Small intestine (tissue), 7 donors: Measurements from ENCODE around the gene DAND5. TPM values are rescaled to one million over a fixed set of nuclear protein-coding genes. Genes with fewer than 3 reads are reported as not detected.

ENCODE experiments used
- DNase-seq, 2 donors: peaks; one replicate each; pipeline versions ENCODE4 v3.0.0 to v3.0.0-alpha.2; 2013
- FAIRE-seq: peaks from 2 replicates; lab custom pipeline; 2012; peaks lifted over from hg19 to GRCh38; lab: Jason Lieb, UNC
- H3K27ac ChIP-seq, 3 donors: one replicate each; pipeline ENCODE4 v1.5.1; 2013; ENCODE audit warnings: low read length in 2 of 3, mild to moderate bottlenecking in 2 of 3, control low read depth in 1 of 3, inconsistent platforms in 1 of 3, low read depth in 1 of 3, moderate library complexity in 1 of 3
- H3K27me3 ChIP-seq, 3 donors: one replicate each; pipeline ENCODE4 v1.6.1; 2013; ENCODE audit warnings: low read length in 3 of 3, inconsistent platforms in 1 of 3; ENCODE audit not compliant: control insufficient read depth in 3 of 3, insufficient read depth in 3 of 3
- H3K36me3 ChIP-seq, 3 donors: one replicate each; pipeline ENCODE4 v1.6.1; 2013; ENCODE audit warnings: low read length in 3 of 3, inconsistent platforms in 1 of 3, low read depth in 1 of 3, mild to moderate bottlenecking in 1 of 3, moderate library complexity in 1 of 3; ENCODE audit not compliant: control insufficient read depth in 3 of 3, insufficient read depth in 2 of 3
- H3K4me1 ChIP-seq, 3 donors: one replicate each; pipeline ENCODE4 v1.6.1; 2013; ENCODE audit warnings: low read length in 2 of 3, inconsistent platforms in 1 of 3, low read depth in 1 of 3, mild to moderate bottlenecking in 1 of 3, moderate library complexity in 1 of 3; ENCODE audit not compliant: control insufficient read depth in 3 of 3, insufficient read depth in 2 of 3
- H3K4me3 ChIP-seq, 3 donors: one replicate each; pipeline ENCODE4 v1.5.1; 2013; ENCODE audit warnings: low read length in 3 of 3, control low read depth in 1 of 3, inconsistent platforms in 1 of 3, low read depth in 1 of 3, mild to moderate bottlenecking in 1 of 3, moderate library complexity in 1 of 3
- H3K9me3 ChIP-seq, 2 donors: one replicate each; pipeline ENCODE4 v1.6.1; 2013; ENCODE audit warnings: low read depth in 1 of 2, low read length in 1 of 2; ENCODE audit not compliant: control insufficient read depth in 2 of 2, insufficient read depth in 1 of 2
- WGBS, 3 donors: extraction: QIAGEN DNeasy Blood & Tissue Kit; methylation state at CpG; one replicate each; pipeline ENCODE4 v1.1.7; 2013; 5-methylcytosine and 5-hydroxymethylcytosine counted together
- polyA plus RNA-seq, 4 donors: library from polyadenylated mRNA; stranded (reverse) in 3 of 4; unstranded in 1 of 4; fragments of 200-250 nt in 3 of 4; fragments of 120-200 nt in 1 of 4; gene quantifications; one replicate each; pipeline versions ENCODE4 v1.2.1 to v1.2.3, GENCODE V29; 2013
- donor health status: healthy with polysubstance abuse.
- donor health status: control.
- donor health status: control.
- donor health status: Bipolar disorder and iron deficiency.
- donor health status: healthy.

Gene DAND5
- polyA plus RNA-seq, 4 donors = 0.12 to 0.16 TPM; not detected in 2

DNA sequence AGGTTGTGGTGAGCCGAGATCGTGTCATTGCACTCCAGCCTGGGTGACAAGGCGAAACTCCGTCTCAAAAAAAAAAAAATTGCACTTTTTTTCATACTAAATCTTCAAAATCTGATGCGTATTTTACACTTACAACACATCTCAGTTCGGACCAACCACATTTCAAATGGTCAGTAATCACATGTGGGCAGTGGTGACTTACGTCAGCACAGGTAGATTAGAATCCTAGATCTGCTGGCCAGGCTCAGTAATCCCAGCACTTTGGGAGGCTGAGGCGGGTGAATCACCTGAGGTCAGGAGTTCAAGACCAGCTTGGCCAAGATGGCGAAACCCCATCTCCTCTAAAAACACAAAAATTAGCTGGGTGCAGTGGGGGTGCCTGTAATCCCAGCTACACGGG is 34.3 kb upstream of the DAND5 start:
- Histone ChIP-seq H3K4me1 (peaks cover 2 to 24% (median 7%) of the 10 kb centered on the region in 3 donors), H3K36me3 (peaks cover 6 to 24% (median 7%) of the 10 kb centered on the region in 3 donors), H3K9me3 (no peaks in the 10 kb centered on the region), H3K27me3 (no peaks in the 10 kb centered on the region), H3K27ac (no peak overlapping the region), H3K4me3 (no peak overlapping the region)
- FAIRE-seq = no peak
- 92 to 95% (median 94%) methylated on average over 10 of the region's 10 CpGs for WGBS, 3 donors
- DNase-seq = no peak

DNA sequence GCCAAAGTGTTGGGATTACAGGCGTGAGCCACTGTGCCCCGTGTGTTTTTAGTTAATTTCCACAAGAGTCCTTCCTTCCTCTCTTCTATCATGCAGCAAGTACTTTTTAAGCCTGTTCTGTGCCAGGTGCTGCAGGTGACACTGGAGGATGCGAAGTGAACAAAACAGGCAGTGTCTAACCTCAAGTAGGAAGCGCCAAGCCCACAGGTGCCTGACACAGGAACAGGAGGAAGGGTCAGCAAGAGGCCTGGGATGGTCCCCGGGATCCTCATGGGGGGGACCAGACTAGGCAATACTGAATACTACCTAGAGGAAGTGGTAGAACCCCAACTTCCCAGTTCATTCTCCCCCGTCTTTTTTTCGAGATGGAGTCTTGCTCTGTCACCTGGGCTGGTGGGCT is 32.8 kb upstream of the DAND5 start:
- Histone ChIP-seq H3K27me3 (no peaks in the 10 kb centered on the region), H3K4me1 (peaks cover 2 to 36% (median 8%) of the 10 kb centered on the region in 3 donors), H3K27ac (no peak overlapping the region), H3K36me3 (peaks cover 6 to 30% (median 12%) of the 10 kb centered on the region in 3 donors), H3K9me3 (no peaks in the 10 kb centered on the region), H3K4me3 (no peak overlapping the region)
- no peak for DNase-seq
- 57 to 65% (median 65%) methylated on average over 7 of the region's 7 CpGs for WGBS, 3 donors
- no peak for FAIRE-seq

GRCh38 chr19:12937093-12937926 is 32.1 kb upstream of the DAND5 start:
- Histone ChIP-seq H3K27me3 (no peaks in the 10 kb centered on the region), H3K36me3 (peaks cover 6 to 35% (median 12%) of the 10 kb centered on the region in 3 donors), H3K9me3 (no peaks in the 10 kb centered on the region), H3K4me1 (peaks cover 2 to 32% (median 7%) of the 10 kb centered on the region in 3 donors), H3K4me3 (peak overlapping the region in 2 of 3 donors; percentile 52 to 79), H3K27ac (peak overlapping the region in 2 of 3 donors; percentile 43 to 58)
- 19 to 26% (median 24%) methylated on average over 22 to 23 of the region's 23 CpGs for WGBS, 3 donors
- peak in 1 of 2 donors; percentile 60 for DNase-seq
- FAIRE-seq = no peak

GRCh38 chr19:12937927-12938778 is 31.2 kb upstream of the DAND5 start, which contains the start of gene CALR:
TSS of gene CALR (plus strand) at chr19:12938609. CDS start at chr19:12938680, 71 bp downstream.
- H3K27me3 ChIP-seq = no peaks in the 10 kb centered on the region
- peaks cover 6 to 44% (median 12%) of the 10 kb centered on the region in 3 donors for H3K36me3 ChIP-seq
- DNase-seq = peak; percentile 99 to 100
- H3K4me1 ChIP-seq = peaks cover 2 to 32% (median 7%) of the 10 kb centered on the region in 3 donors
- peak within 1 kb of the TSS; percentile 58 to 92 (median 69) for H3K27ac ChIP-seq
- 0% methylated on average over 52 to 63 of the region's 63 CpGs for WGBS, 3 donors
- H3K9me3 ChIP-seq = no peaks in the 10 kb centered on the region
- peak; percentile 39 for FAIRE-seq
- H3K4me3 ChIP-seq = peak within 1 kb of the TSS; percentile 79 to 95 (median 87)

DNA sequence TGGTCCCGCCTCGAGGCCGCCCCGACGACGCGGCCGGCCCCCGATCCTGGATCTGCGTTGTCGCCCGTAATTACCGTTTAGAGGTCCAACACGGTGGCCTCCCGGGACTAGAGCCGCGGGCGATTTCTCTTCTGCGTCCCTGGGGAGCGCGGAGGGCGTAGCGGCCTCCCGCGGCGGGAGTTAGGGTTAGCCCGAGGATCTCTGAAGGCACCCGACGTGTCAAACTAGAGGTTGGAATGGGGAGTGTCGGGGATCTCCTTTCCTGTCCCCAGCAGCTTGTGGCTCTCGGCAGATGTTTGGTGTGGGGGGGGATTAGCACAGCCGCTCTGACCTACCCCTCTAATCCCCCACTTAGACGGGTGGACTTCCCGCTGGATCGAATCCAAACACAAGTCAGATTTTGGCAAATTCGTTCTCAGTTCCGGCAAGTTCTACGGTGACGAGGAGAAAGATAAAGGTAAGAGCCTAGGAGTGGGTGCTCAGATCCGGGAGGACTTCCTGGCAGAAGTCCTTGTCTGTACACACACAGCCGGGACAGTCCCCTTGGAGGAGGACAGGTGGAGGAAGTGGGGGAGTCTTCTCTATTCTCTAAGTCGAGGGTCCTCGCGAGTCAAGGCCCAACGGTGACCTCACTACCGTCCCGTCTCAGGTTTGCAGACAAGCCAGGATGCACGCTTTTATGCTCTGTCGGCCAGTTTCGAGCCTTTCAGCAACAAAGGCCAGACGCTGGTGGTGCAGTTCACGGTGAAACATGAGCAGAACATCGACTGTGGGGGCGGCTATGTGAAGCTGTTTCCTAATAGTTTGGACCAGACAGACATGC is 30.4 kb upstream of the DAND5 start:
- Histone ChIP-seq H3K4me1 (peaks cover 2 to 30% (median 7%) of the 10 kb centered on the region in 3 donors), H3K9me3 (no peaks in the 10 kb centered on the region), H3K4me3 (peak overlapping the region; percentile 79 to 95 (median 87)), H3K36me3 (peaks cover 12 to 52% (median 12%) of the 10 kb centered on the region in 3 donors), H3K27me3 (no peaks in the 10 kb centered on the region), H3K27ac (peak overlapping the region; percentile 49 to 92 (median 69))
- no peak for FAIRE-seq
- peak in 1 of 2 donors; percentile 46 for DNase-seq
- 0% methylated on average over 54 of the region's 54 CpGs for WGBS, 3 donors

DNA sequence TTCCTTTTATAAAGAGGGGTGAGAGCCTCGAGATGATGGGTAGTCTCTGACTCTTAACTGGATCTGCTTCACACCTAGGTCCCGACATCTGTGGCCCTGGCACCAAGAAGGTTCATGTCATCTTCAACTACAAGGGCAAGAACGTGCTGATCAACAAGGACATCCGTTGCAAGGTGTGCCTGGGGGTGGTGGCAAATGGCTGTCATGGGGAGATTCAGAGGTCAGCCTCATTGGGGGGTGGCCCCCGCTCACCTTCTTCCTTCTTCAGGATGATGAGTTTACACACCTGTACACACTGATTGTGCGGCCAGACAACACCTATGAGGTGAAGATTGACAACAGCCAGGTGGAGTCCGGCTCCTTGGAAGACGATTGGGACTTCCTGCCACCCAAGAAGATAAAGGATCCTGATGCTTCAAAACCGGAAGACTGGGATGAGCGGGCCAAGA is 29.4 kb upstream of the DAND5 start:
- Histone ChIP-seq H3K4me3 (peak overlapping the region; percentile 79 to 95 (median 87)), H3K27me3 (no peaks in the 10 kb centered on the region), H3K4me1 (peaks cover 2 to 30% (median 7%) of the 10 kb centered on the region in 3 donors), H3K27ac (peak overlapping the region in 2 of 3 donors; percentile 37 to 44), H3K9me3 (no peaks in the 10 kb centered on the region), H3K36me3 (peaks cover 15 to 62% (median 18%) of the 10 kb centered on the region in 3 donors)
- WGBS, 3 donors = 22 to 42% (median 24%) methylated on average over 10 of the region's 10 CpGs
- DNase-seq (no peak), FAIRE-seq (no peak)

- no peak for FAIRE-seq
- H3K4me3 ChIP-seq = peak overlapping the region in 1 of 3 donors; percentile 95
- H3K4me1 ChIP-seq = peaks cover 2 to 30% (median 7%) of the 10 kb centered on the region in 3 donors
- no peaks in the 10 kb centered on the region for H3K9me3 ChIP-seq
- peak overlapping the region in 1 of 3 donors; percentile 44 for H3K27ac ChIP-seq
- no peaks in the 10 kb centered on the region for H3K27me3 ChIP-seq
- WGBS, 3 donors = 75 to 83% (median 75%) methylated on average over 2 of the region's 2 CpGs
- H3K36me3 ChIP-seq = peaks cover 15 to 66% (median 18%) of the 10 kb centered on the region in 3 donors
- DNase-seq = no peak
These were observed 28.5 kb upstream of the DAND5 start for GRCh38 chr19:12940897-12941296.
